H1 (cell line): Measurements from ENCODE around the gene FAM81A. TPM values are rescaled to one million over a fixed set of nuclear protein-coding genes. Genes with fewer than 3 reads are reported as not detected.

Source experiments
- CTCF ChIA-PET: fragments of 300-600 bp; sonication (Branson Sonifier 250); formaldehyde crosslinking; loops from one replicate; lab custom pipeline; 2021; ENCODE audit not compliant: partially characterized antibody; lab: Charles Lee
- POLR2A ChIA-PET: fragments of 300-600 bp; sonication (Branson Sonifier 250); formaldehyde crosslinking; loops from one replicate; lab custom pipeline; 2021; ENCODE audit warnings: inconsistent platforms; ENCODE audit not compliant: partially characterized antibody; lab: Charles Lee
- DNase-seq, 2 experiments: peaks; one replicate each; pipeline versions ENCODE4 v3.0.0 to v3.0.0-alpha.2; 2010 to 2022; ENCODE audit warnings: low spot score in 2 of 2, low read depth in 1 of 2, mixed read lengths in 1 of 2
- FAIRE-seq: peaks from 2 replicates; lab custom pipeline; 2011; peaks lifted over from hg19 to GRCh38; lab: Jason Lieb, UNC
- H2AFZ ChIP-seq: 2 replicates; pipeline ENCODE4 v1.8.1; 2012; ENCODE audit warnings: low read length, inconsistent platforms
- H2AK5ac ChIP-seq: 2 replicates; pipeline ENCODE4 v1.6.1; 2013; ENCODE audit warnings: low read depth, low read length
- H2BK120ac ChIP-seq: replicated peaks from 2 replicates; pipeline ENCODE3; 2013; ENCODE audit warnings: low read depth, low read length, inconsistent platforms
- H2BK12ac ChIP-seq: 2 replicates; pipeline ENCODE4 v1.6.1; 2013; ENCODE audit warnings: low read depth, low read length
- H2BK15ac ChIP-seq: 2 replicates; pipeline ENCODE4 v1.6.1; 2013; ENCODE audit warnings: low read length
- H2BK20ac ChIP-seq: 2 replicates; pipeline ENCODE4 v1.6.1; 2013; ENCODE audit warnings: low read length
- H2BK5ac ChIP-seq: 2 replicates; pipeline ENCODE4 v1.6.1; 2013; ENCODE audit warnings: low read depth, low read length
- H3K14ac ChIP-seq: 2 replicates; pipeline ENCODE4 v1.6.1; 2013; ENCODE audit warnings: inconsistent platforms; ENCODE audit not compliant: insufficient read length
- H3K18ac ChIP-seq: 2 replicates; pipeline ENCODE4 v1.6.1; 2013; ENCODE audit warnings: low read length; ENCODE audit errors: extremely low read depth
- H3K23ac ChIP-seq: 2 replicates; pipeline ENCODE4 v1.6.1; 2013; ENCODE audit warnings: inconsistent platforms; ENCODE audit not compliant: insufficient read length
- H3K23me2 ChIP-seq: 2 replicates; pipeline ENCODE4 v1.6.1; 2013; ENCODE audit warnings: low read depth, low read length
- H3K27ac ChIP-seq: 2 replicates; pipeline ENCODE4 v1.6.1; 2011; ENCODE audit warnings: low read depth, low read length, inconsistent platforms
- H3K27me3 ChIP-seq, 4 experiments: replicated peaks in 1 of 4; 1 replicate in 1 of 4; 2 replicates in 3 of 4; pipeline versions ENCODE4 v1.6.1 to v1.8.1; 2011 to 2013; ENCODE audit warnings: low read length in 3 of 4, mild to moderate bottlenecking in 3 of 4, inconsistent platforms in 2 of 4, mixed read lengths in 2 of 4, moderate library complexity in 1 of 4; ENCODE audit not compliant: control insufficient read depth in 3 of 4, insufficient read depth in 3 of 4; ENCODE audit errors: extremely low read depth in 1 of 4
- H3K36me3 ChIP-seq, 4 experiments: 2 replicates each; pipeline versions ENCODE4 v1.6.1 to v1.8.1; 2011 to 2013; ENCODE audit warnings: mild to moderate bottlenecking in 4 of 4, low read length in 3 of 4, moderate library complexity in 2 of 4, control low read depth in 1 of 4, inconsistent platforms in 1 of 4; ENCODE audit not compliant: insufficient read depth in 4 of 4, control insufficient read depth in 2 of 4
- H3K4ac ChIP-seq: replicated peaks from 2 replicates; pipeline ENCODE3; 2013; ENCODE audit warnings: low read length, low read depth, mixed read lengths, inconsistent platforms; ENCODE audit not compliant: insufficient read length
- H3K4me1 ChIP-seq, 4 experiments: replicated peaks in 1 of 4; 1 replicate in 1 of 4; 2 replicates in 3 of 4; pipeline versions ENCODE4 v1.6.1 to v1.8.1; 2011 to 2013; ENCODE audit warnings: low read length in 3 of 4, inconsistent platforms in 2 of 4, mixed read lengths in 1 of 4; ENCODE audit not compliant: insufficient read depth in 4 of 4, control insufficient read depth in 3 of 4
- H3K4me2 ChIP-seq, 2 experiments: 2 replicates each; pipeline versions ENCODE4 v1.6.1 to v1.8.1; 2011 to 2013; ENCODE audit warnings: low read depth in 2 of 2, low read length in 2 of 2, control low read depth in 1 of 2, inconsistent platforms in 1 of 2, mild to moderate bottlenecking in 1 of 2; ENCODE audit not compliant: insufficient read depth in 1 of 2
- H3K4me3 ChIP-seq, 4 experiments: fragments of 200-600, 300-600 bp in 1 of 4; sonication (generic), shearing (Covaris generic), sonication (Bioruptor Twin) in 1 of 4; 2 replicates each; pipeline versions ENCODE4 v1.5.1 to v1.8.1; 2011 to 2016; ENCODE audit warnings: low read length in 4 of 4, low read depth in 3 of 4, control low read depth in 2 of 4, inconsistent platforms in 2 of 4, mild to moderate bottlenecking in 2 of 4, mixed read lengths in 1 of 4, moderate library complexity in 1 of 4; ENCODE audit not compliant: insufficient read depth in 2 of 4; ENCODE audit errors: extremely low read depth in 1 of 4
- H3K56ac ChIP-seq: replicated peaks from 2 replicates; pipeline ENCODE3; 2013; ENCODE audit warnings: low read depth, mild to moderate bottlenecking, mixed read lengths, low read length, inconsistent platforms; ENCODE audit not compliant: insufficient read length
- H3K79me1 ChIP-seq: 2 replicates; pipeline ENCODE4 v1.6.1; 2013; ENCODE audit warnings: low read depth, low read length, control low read depth
- H3K79me2 ChIP-seq, 2 experiments: 2 replicates each; pipeline versions ENCODE4 v1.6.1 to v1.8.1; 2012 to 2013; ENCODE audit warnings: low read length in 2 of 2, mild to moderate bottlenecking in 2 of 2, inconsistent platforms in 1 of 2; ENCODE audit not compliant: insufficient read depth in 2 of 2, control insufficient read depth in 1 of 2
- H3K9ac ChIP-seq, 4 experiments: replicated peaks in 1 of 4; 1 replicate in 1 of 4; 2 replicates in 3 of 4; pipeline versions ENCODE4 v1.6.1 to v1.8.1; 2011 to 2013; ENCODE audit warnings: low read depth in 3 of 4, low read length in 3 of 4, control low read depth in 2 of 4, mild to moderate bottlenecking in 2 of 4, moderate library complexity in 2 of 4, inconsistent platforms in 1 of 4; ENCODE audit errors: extremely low read depth in 1 of 4
- H3K9me3 ChIP-seq, 2 experiments: 2 replicates each; pipeline versions ENCODE4 v1.6.1 to v1.8.1; 2012 to 2013; ENCODE audit warnings: mild to moderate bottlenecking in 2 of 2, moderate library complexity in 2 of 2, control low read depth in 1 of 2, inconsistent platforms in 1 of 2, low read depth in 1 of 2, low read length in 1 of 2, mixed read lengths in 1 of 2; ENCODE audit not compliant: insufficient read depth in 2 of 2
- H4K20me1 ChIP-seq, 2 experiments: replicated peaks in 1 of 2; 2 replicates each; pipeline versions ENCODE3 to v1.8.1; 2011 to 2013; ENCODE audit warnings: inconsistent platforms in 2 of 2, low read length in 2 of 2, mild to moderate bottlenecking in 1 of 2; ENCODE audit not compliant: insufficient read depth in 2 of 2, control insufficient read depth in 1 of 2
- H4K5ac ChIP-seq: 2 replicates; pipeline ENCODE4 v1.6.1; 2013; ENCODE audit warnings: low read length, low read depth, mixed read lengths, inconsistent platforms; ENCODE audit not compliant: insufficient read length
- H4K8ac ChIP-seq: 2 replicates; pipeline ENCODE4 v1.8.0; 2013; ENCODE audit warnings: mild to moderate bottlenecking, moderate library complexity, low read length, inconsistent platforms; ENCODE audit not compliant: insufficient read depth; ENCODE audit errors: extremely low read depth
- H4K91ac ChIP-seq: replicated peaks from 2 replicates; pipeline ENCODE3; 2013; ENCODE audit warnings: low read length, mixed read lengths, inconsistent platforms; ENCODE audit not compliant: insufficient read length
- BCL11A ChIP-seq, 2 experiments: IDR thresholded peaks; one replicate each; pipeline ENCODE4 v1.6.1; 2011; ENCODE audit warnings: low read depth in 2 of 2, low read length in 2 of 2, mild to moderate bottlenecking in 2 of 2
- CHD1 ChIP-seq: IDR thresholded peaks from 2 replicates; pipeline ENCODE4 v1.6.1; 2012; ENCODE audit warnings: low read depth, low read length, improper control_type of control experiment
- CREB1 ChIP-seq: IDR thresholded peaks from 2 replicates; pipeline ENCODE4 v1.6.1; 2012; ENCODE audit warnings: inconsistent platforms
- CTBP2 ChIP-seq: IDR thresholded peaks from 2 replicates; pipeline ENCODE4 v1.7.0; 2011; ENCODE audit warnings: borderline replicate concordance, mild to moderate bottlenecking, moderate library complexity, mixed read lengths, low read length; ENCODE audit not compliant: insufficient read depth, insufficient read length
- EZH2 ChIP-seq: fragments of 200-600 bp; sonication (generic); IDR thresholded peaks from 2 replicates; pipeline ENCODE4 v1.7.1; 2012; ENCODE audit warnings: low read depth, mild to moderate bottlenecking, moderate library complexity, low read length, inconsistent platforms; ENCODE audit not compliant: severe bottlenecking
- HDAC6 ChIP-seq: IDR thresholded peaks from one replicate; pipeline ENCODE4 v1.7.1; 2012; ENCODE audit warnings: low read depth, mild to moderate bottlenecking, inconsistent platforms, low read length, moderate library complexity
- KDM1A ChIP-seq: fragments of 200-600, 300-600 bp; sonication (generic); IDR thresholded peaks from 2 replicates; pipeline ENCODE4 v1.7.1; 2016; ENCODE audit warnings: mild to moderate bottlenecking, low read length, borderline replicate concordance
- POLR2AphosphoS5 ChIP-seq: IDR thresholded peaks from 2 replicates; pipeline ENCODE4 v1.6.1; 2011; ENCODE audit warnings: low read depth, low read length
- SIN3A ChIP-seq, 2 experiments: IDR thresholded peaks in 1 of 2; conservative IDR thresholded peaks in 1 of 2; 2 replicates each; pipeline ENCODE4 v1.6.1; 2011 to 2012; ENCODE audit warnings: low read length in 2 of 2, improper control_type of control experiment in 1 of 2, low read depth in 1 of 2, mild to moderate bottlenecking in 1 of 2
- SP2 ChIP-seq: IDR thresholded peaks from 2 replicates; pipeline ENCODE4 v1.6.1; 2012; ENCODE audit warnings: mild to moderate bottlenecking, low read length, inconsistent platforms
- WGBS, 2 experiments: shearing (Covaris generic) in 1 of 2; methylation state at CpG; one replicate each; pipeline versions ENCODE4 v1.1.6 to v1.1.7; 2013 to 2015; ENCODE audit warnings: low lambda C conversion rate in 2 of 2, mixed read lengths in 2 of 2, inconsistent platforms in 1 of 2, low coverage in 1 of 2, missing lambda C conversion rate in 1 of 2; ENCODE audit not compliant: insufficient replicate concordance in 2 of 2, insufficient coverage in 1 of 2, insufficient read length in 1 of 2; ENCODE audit errors: extremely low coverage in 1 of 2, missing lambda C conversion rate in 1 of 2; 5-methylcytosine and 5-hydroxymethylcytosine counted together
- polyA plus RNA-seq, 7 experiments: library from polyadenylated mRNA; depleted of rRNA in 3 of 7; stranded (reverse) in 5 of 7; unstranded in 2 of 7; fragments of >200 nt in 5 of 7; fragments of 200-250 nt in 2 of 7; gene quantifications; 1 replicate in 5 of 7; 2 replicates in 1 of 7; 4 replicates in 1 of 7; pipeline versions ENCODE4 v1.2.1 to v1.2.3, GENCODE V29; 2011 to 2013; ENCODE audit warnings: missing spikeins in 2 of 7, mixed read lengths in 2 of 7
- total RNA-seq: library from RNA; stranded (reverse); fragmentation: NEBNext Ultra II Directional; extraction: Animal tissue kit (Norgen Biotek cat#: 25700); gene quantifications from 2 replicates; pipeline ENCODE4 v1.2.1, GENCODE V29; 2021
- TF ChIP-seq, protein P1 (sequence below): IDR thresholded peaks from 2 replicates; pipeline ENCODE4 v1.6.1; 2012; ENCODE audit warnings: inconsistent platforms
- TF ChIP-seq, protein P2 (sequence below): IDR thresholded peaks from 2 replicates; pipeline ENCODE4 v1.6.1; 2012; ENCODE audit warnings: low read length, inconsistent platforms

The FAM81A gene
- total and polyA plus RNA-seq, 2 of the 8 experiments (the other 6 are each of a cell fraction or from before 2014, with no cell fraction given): 0.56 to 3.0 TPM

DNA sequence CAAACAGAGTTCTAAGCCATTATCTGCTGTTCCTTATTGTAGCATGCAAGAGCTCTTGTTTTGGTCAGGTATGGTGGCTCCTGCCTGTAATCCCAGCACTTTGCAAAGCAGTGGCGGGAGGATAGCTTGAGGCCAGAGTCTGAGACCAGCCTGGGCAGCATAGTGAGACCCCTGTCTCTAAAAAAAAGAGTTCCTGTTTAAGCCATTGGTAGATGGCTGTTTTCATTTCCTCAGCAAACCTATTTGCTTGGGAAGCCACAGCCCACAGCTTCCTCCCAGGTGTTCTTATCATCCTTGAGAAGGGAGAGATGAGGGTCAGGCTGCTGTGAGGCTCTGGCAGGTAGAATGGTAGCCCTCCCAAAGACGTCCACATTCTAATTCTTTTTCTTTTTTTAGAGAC lies 24.4 kb upstream of the FAM81A start:
- H3K79me1 ChIP-seq: no peaks in the 10 kb centered on the region
- no peak overlapping the region for H2BK120ac ChIP-seq
- H2AK5ac ChIP-seq: no peak overlapping the region
- H4K5ac ChIP-seq: no peak overlapping the region
- no peak overlapping the region for H3K23ac ChIP-seq
- H2BK5ac ChIP-seq: no peak overlapping the region
- no peaks in the 10 kb centered on the region for H3K36me3 ChIP-seq
- H3K27ac ChIP-seq: no peak overlapping the region
- H4K91ac ChIP-seq: no peak overlapping the region
- no peak overlapping the region for H2AFZ ChIP-seq
- H3K79me2 ChIP-seq: no peaks in the 10 kb centered on the region
- no peaks in the 10 kb centered on the region for H3K27me3 ChIP-seq
- DNase-seq (no peak), FAIRE-seq (no peak)
- no peak overlapping the region for H3K18ac ChIP-seq
- no peaks in the 10 kb centered on the region for H3K9me3 ChIP-seq
- WGBS, 2 experiments: 81% methylated on average over 2 of the region's 2 CpGs; no CpG with 5 or more reads in 1 of the 2 experiments
- H2BK15ac ChIP-seq: no peak overlapping the region
- POLR2A ChIA-PET: no interaction called here
- H2BK12ac ChIP-seq: no peak overlapping the region
- H3K4me3 ChIP-seq: no peak overlapping the region
- no peak overlapping the region for H2BK20ac ChIP-seq
- no peak overlapping the region for H4K8ac ChIP-seq
- H3K4ac ChIP-seq: no peak overlapping the region
- no peak overlapping the region for H3K14ac ChIP-seq
- H3K4me1 ChIP-seq: no peaks in the 10 kb centered on the region
- H3K4me2 ChIP-seq: no peak overlapping the region
- CTCF ChIA-PET: interaction anchor here (0.7 to 2.6 kb wide), 11 partner anchors 8 to 457 kb away, joined by 3 to 13 read pairs (median 6); partner anchors contain the start of gene FAM81A
- no peak overlapping the region for H3K56ac ChIP-seq
- no peaks in the 10 kb centered on the region for H4K20me1 ChIP-seq
- H3K9ac ChIP-seq: no peak overlapping the region
- no peaks in the 10 kb centered on the region; the same call in 1 of the 2 replicates for H3K23me2 ChIP-seq
- no peak for TF ChIP-seq POLR2AphosphoS5
- no peak for TF ChIP-seq KDM1A
- no peak for TF ChIP-seq BCL11A (IDR thresholded peaks at IDR 0.05; ENCODE audit: low read depth in 2 of 2, low read length in 2 of 2)
- TF ChIP-seq SP2: no peak
- TF ChIP-seq CREB1: no peak
- no peak for TF ChIP-seq HDAC6
- TF ChIP-seq SIN3A (conservative IDR thresholded peaks at IDR 0.05 in 1 of 2, IDR thresholded peaks at IDR 0.05 in 1 of 2; ENCODE audit: low read depth in 1 of 2, low read length in 2 of 2): no peak
- TF ChIP-seq CTBP2: no peak
- TF ChIP-seq, protein P1, sequence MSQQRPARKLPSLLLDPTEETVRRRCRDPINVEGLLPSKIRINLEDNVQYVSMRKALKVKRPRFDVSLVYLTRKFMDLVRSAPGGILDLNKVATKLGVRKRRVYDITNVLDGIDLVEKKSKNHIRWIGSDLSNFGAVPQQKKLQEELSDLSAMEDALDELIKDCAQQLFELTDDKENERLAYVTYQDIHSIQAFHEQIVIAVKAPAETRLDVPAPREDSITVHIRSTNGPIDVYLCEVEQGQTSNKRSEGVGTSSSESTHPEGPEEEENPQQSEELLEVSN: no peak
- TF ChIP-seq CHD1: no peak
- TF ChIP-seq, protein P2, sequence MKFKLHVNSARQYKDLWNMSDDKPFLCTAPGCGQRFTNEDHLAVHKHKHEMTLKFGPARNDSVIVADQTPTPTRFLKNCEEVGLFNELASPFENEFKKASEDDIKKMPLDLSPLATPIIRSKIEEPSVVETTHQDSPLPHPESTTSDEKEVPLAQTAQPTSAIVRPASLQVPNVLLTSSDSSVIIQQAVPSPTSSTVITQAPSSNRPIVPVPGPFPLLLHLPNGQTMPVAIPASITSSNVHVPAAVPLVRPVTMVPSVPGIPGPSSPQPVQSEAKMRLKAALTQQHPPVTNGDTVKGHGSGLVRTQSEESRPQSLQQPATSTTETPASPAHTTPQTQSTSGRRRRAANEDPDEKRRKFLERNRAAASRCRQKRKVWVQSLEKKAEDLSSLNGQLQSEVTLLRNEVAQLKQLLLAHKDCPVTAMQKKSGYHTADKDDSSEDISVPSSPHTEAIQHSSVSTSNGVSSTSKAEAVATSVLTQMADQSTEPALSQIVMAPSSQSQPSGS: no peak
- no peak for TF ChIP-seq EZH2
